ENCODE results near the gene DENND2D. TPM values are rescaled to one million over a fixed set of nuclear protein-coding genes. Genes with fewer than 3 reads are reported as not detected.

Gene DENND2D
- total and polyA plus RNA-seq, 9 of the 15 experiments (the other 6 are each of a cell fraction or from before 2014, with no cell fraction given) = 0.08 to 0.44 (median 0.13) TPM; not detected in 6

GRCh38 chr1:111202707-111203623 is 2.5 kb upstream of the DENND2D start (continued):
- TF ChIP-seq POLR3A (IDR thresholded peaks at IDR 0.05; ENCODE audit: borderline replicate concordance, extremely low read depth, insufficient read depth, insufficient read length) (no peak), ZNF134 (CRISPR knock-in tag; conservative IDR thresholded peaks at IDR 0.05) (no peak), RBM39 (optimal IDR thresholded peaks at IDR 0.05; ENCODE audit: low read depth, low read length) (no peak), RB1 (IDR thresholded peaks at IDR 0.05; ENCODE audit: low read depth) (no peak), ATF6 (CRISPR knock-in tag; IDR thresholded peaks at IDR 0.05) (no peak), SOX6 (IDR thresholded peaks at IDR 0.05) (peak; percentile 10; the same call in 1 of the 2 replicates), ERF (CRISPR knock-in tag; IDR thresholded peaks at IDR 0.05) (no peak), RAD21 (CRISPR knock-in tag; conservative IDR thresholded peaks at IDR 0.05 in 1 of 2, IDR thresholded peaks at IDR 0.05 in 1 of 2) (peak; percentile 21 to 34; a peak in 3 of 4 replicates), PRPF4 (IDR thresholded peaks at IDR 0.05; ENCODE audit: insufficient read depth, low read depth, low read length, poor library complexity, severe bottlenecking) (no peak), ZNF274 (IDR thresholded peaks at IDR 0.05; ENCODE audit: borderline replicate concordance, low read depth, low read length) (no peak), ZNF280A (IDR thresholded peaks at IDR 0.05; ENCODE audit: low read depth, partially characterized antibody) (no peak), NRF1 (conservative IDR thresholded peaks at IDR 0.05 in 1 of 2, IDR thresholded peaks at IDR 0.05 in 1 of 2) (no peak), ZC3H4 (CRISPR knock-in tag; IDR thresholded peaks at IDR 0.05; ENCODE audit: borderline replicate concordance) (no peak), ARHGAP35 (IDR thresholded peaks at IDR 0.05; ENCODE audit: partially characterized antibody) (no peak), HNRNPUL1 (IDR thresholded peaks at IDR 0.05; ENCODE audit: low read length) (no peak), OTX1 (CRISPR knock-in tag; IDR thresholded peaks at IDR 0.05) (peak; percentile 86; the same call in 1 of the 2 replicates), ELF4 (CRISPR knock-in tag; IDR thresholded peaks at IDR 0.05) (peak; percentile 84), ZBTB7A (IDR thresholded peaks at IDR 0.05; ENCODE audit: borderline replicate concordance, control insufficient read depth, low read depth, low read length) (no peak), CHCHD3 (CRISPR knock-in tag; IDR thresholded peaks at IDR 0.05) (no peak), MCM5 (IDR thresholded peaks at IDR 0.05; ENCODE audit: low read depth) (no peak), ZNF184 (CRISPR knock-in tag; IDR thresholded peaks at IDR 0.05) (no peak)
- TF ChIP-seq, protein P1, sequence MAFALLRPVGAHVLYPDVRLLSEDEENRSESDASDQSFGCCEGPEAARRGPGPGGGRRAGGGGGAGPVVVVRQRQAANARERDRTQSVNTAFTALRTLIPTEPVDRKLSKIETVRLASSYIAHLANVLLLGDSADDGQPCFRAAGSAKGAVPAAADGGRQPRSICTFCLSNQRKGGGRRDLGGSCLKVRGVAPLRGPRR (CRISPR knock-in tag; IDR thresholded peaks at IDR 0.05) = no peak
- TF ChIP-seq, protein P2, sequence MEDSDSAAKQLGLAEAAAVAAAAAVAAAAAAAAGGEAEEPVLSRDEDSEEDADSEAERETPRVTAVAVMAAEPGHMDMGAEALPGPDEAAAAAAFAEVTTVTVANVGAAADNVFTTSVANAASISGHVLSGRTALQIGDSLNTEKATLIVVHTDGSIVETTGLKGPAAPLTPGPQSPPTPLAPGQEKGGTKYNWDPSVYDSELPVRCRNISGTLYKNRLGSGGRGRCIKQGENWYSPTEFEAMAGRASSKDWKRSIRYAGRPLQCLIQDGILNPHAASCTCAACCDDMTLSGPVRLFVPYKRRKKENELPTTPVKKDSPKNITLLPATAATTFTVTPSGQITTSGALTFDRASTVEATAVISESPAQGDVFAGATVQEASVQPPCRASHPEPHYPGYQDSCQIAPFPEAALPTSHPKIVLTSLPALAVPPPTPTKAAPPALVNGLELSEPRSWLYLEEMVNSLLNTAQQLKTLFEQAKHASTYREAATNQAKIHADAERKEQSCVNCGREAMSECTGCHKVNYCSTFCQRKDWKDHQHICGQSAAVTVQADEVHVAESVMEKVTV (CRISPR knock-in tag; IDR thresholded peaks at IDR 0.05) = no peak

Data from K562 (cell line).